HepG2 (cell line): ENCODE measurements around the gene MIDN. TPM values are rescaled to one million over a fixed set of nuclear protein-coding genes. Genes with fewer than 3 reads are reported as not detected.
A peak's percentile ranks its signal among the peaks of the same experiment; 100 is the strongest.

Experiments
- ADNP ChIP-seq: sonication (generic); formaldehyde crosslinking; IDR thresholded peaks from 2 replicates; pipeline ENCODE4 v1.4.0; 2020; ENCODE audit warnings: missing genetic modification reagents
- ARHGAP35 ChIP-seq: sonication (generic); formaldehyde crosslinking; IDR thresholded peaks from 2 replicates; pipeline ENCODE4 v1.9.0; 2022; ENCODE audit warnings: mild to moderate bottlenecking, inconsistent platforms, moderate library complexity, missing genetic modification reagents, borderline replicate concordance
- ETV5 ChIP-seq: IDR thresholded peaks from 2 replicates; pipeline ENCODE4 v1.6.1; 2018; ENCODE audit warnings: missing biosample characterization, missing genetic modification reagents, inconsistent platforms, borderline replicate concordance
- GRHL1 ChIP-seq: sonication (generic); formaldehyde crosslinking; conservative IDR thresholded peaks from 2 replicates; pipeline ENCODE4 v1.8.0; 2022; ENCODE audit warnings: missing genetic modification reagents
- IRF9 ChIP-seq: sonication (generic); formaldehyde crosslinking; IDR thresholded peaks from 2 replicates; pipeline ENCODE4 v1.8.0; 2022; ENCODE audit warnings: missing genetic modification reagents, mild to moderate bottlenecking, borderline replicate concordance
- JUND ChIP-seq: sonication (generic); formaldehyde crosslinking; IDR thresholded peaks from 2 replicates; pipeline ENCODE4 v1.8.0; 2022; ENCODE audit warnings: mild to moderate bottlenecking, missing genetic modification reagents
- MTA3 ChIP-seq: sonication (generic); formaldehyde crosslinking; IDR thresholded peaks from 2 replicates; pipeline ENCODE4 v1.4.0; 2020; ENCODE audit warnings: missing genetic modification reagents
- NFE2L2 ChIP-seq: fragments of 150-350 bp; IDR thresholded peaks from 2 replicates; pipeline ENCODE4 v1.6.1; 2014; ENCODE audit warnings: low read length
- POLR2AphosphoS5 ChIP-seq: IDR thresholded peaks from 2 replicates; pipeline ENCODE4 v1.6.1; 2012; ENCODE audit warnings: low read depth, low read length
- RBM22 ChIP-seq: fragments of 200-400 bp; formaldehyde crosslinking; optimal IDR thresholded peaks from 2 replicates; pipeline ENCODE3; 2017; ENCODE audit warnings: mild to moderate bottlenecking, low read length, moderate library complexity
- RFX3 ChIP-seq: IDR thresholded peaks from 2 replicates; pipeline ENCODE4 v1.6.1; 2016; ENCODE audit warnings: missing biosample characterization, missing genetic modification reagents
- SNAI1 ChIP-seq: sonication (generic); formaldehyde crosslinking; IDR thresholded peaks from 2 replicates; pipeline ENCODE4 v1.5.0; 2020; ENCODE audit warnings: mild to moderate bottlenecking, missing genetic modification reagents, borderline replicate concordance
- TEF ChIP-seq: sonication (generic); formaldehyde crosslinking; IDR thresholded peaks from 2 replicates; pipeline ENCODE4 v1.5.0; 2020; ENCODE audit warnings: missing genetic modification reagents
- TFAP4 ChIP-seq: sonication (generic); IDR thresholded peaks from 2 replicates; pipeline ENCODE4 v1.6.1; 2016; ENCODE audit warnings: low read depth, borderline replicate concordance
- ZNF30 ChIP-seq: sonication (generic); formaldehyde crosslinking; IDR thresholded peaks from 2 replicates; pipeline ENCODE4 v1.5.0; 2020; ENCODE audit warnings: mild to moderate bottlenecking, missing genetic modification reagents
- ZNF331 ChIP-seq: sonication (generic); formaldehyde crosslinking; IDR thresholded peaks from 2 replicates; pipeline ENCODE4 v1.4.0; 2020; ENCODE audit warnings: missing genetic modification reagents
- ZNF33B ChIP-seq: sonication (generic); formaldehyde crosslinking; IDR thresholded peaks from 2 replicates; pipeline ENCODE4 v1.5.1; 2020; ENCODE audit warnings: mild to moderate bottlenecking, missing genetic modification reagents
- ZNF549 ChIP-seq: sonication (generic); formaldehyde crosslinking; IDR thresholded peaks from 2 replicates; pipeline ENCODE4 v1.5.0; 2020; ENCODE audit warnings: missing genetic modification reagents
- ZNF577 ChIP-seq: sonication (generic); formaldehyde crosslinking; IDR thresholded peaks from 2 replicates; pipeline ENCODE4 v1.4.0; 2020; ENCODE audit warnings: mild to moderate bottlenecking, low read depth, missing genetic modification reagents, borderline replicate concordance
- ZNF605 ChIP-seq: sonication (generic); formaldehyde crosslinking; IDR thresholded peaks from 2 replicates; pipeline ENCODE4 v1.8.0; 2022; ENCODE audit warnings: mild to moderate bottlenecking, missing genetic modification reagents
- ZNF740 ChIP-seq: sonication (generic); formaldehyde crosslinking; IDR thresholded peaks from 2 replicates; pipeline ENCODE4 v1.4.0; 2020; ENCODE audit warnings: missing genetic modification reagents
- ZNF878 ChIP-seq: sonication (generic); formaldehyde crosslinking; IDR thresholded peaks from 2 replicates; pipeline ENCODE4 v1.8.1; 2023; ENCODE audit warnings: mild to moderate bottlenecking, missing genetic modification reagents, moderate library complexity
- polyA plus RNA-seq, 8 experiments: library from polyadenylated mRNA; depleted of rRNA in 3 of 8; stranded (reverse) in 7 of 8; unstranded in 1 of 8; fragments of >200 nt; fragmentation: Illumina TruSeq in 4 of 8; extraction: Trizol in 4 of 8; gene quantifications; 2 replicates each; pipeline versions ENCODE4 v1.2.1 to v1.2.3, GENCODE V29; 2011 to 2016; ENCODE audit warnings: low read depth in 4 of 8, missing spikeins in 1 of 8, mixed read lengths in 1 of 8; ENCODE audit not compliant: insufficient read depth in 1 of 8
- total RNA-seq, 5 experiments: library from RNA; depleted of rRNA; stranded (reverse); fragments of >200 nt; fragmentation: Illumina TruSeq; extraction: Trizol; gene quantifications; 2 replicates each; pipeline ENCODE4 v1.2.3, GENCODE V29; 2016; ENCODE audit warnings: low read depth in 1 of 5

Gene MIDN
- total and polyA plus RNA-seq, 2 of the 13 experiments (the other 11 are each of a cell fraction or from before 2014, with no cell fraction given), result 8.4 to 18.0 TPM

- no peak for TF ChIP-seq GRHL1 (CRISPR knock-in tag)
- peak; percentile 87 for TF ChIP-seq IRF9 (CRISPR knock-in tag)
- TF ChIP-seq RFX3, result no peak; the same call in 1 of the 2 replicates
- no peak for TF ChIP-seq MTA3
- TF ChIP-seq JUND (CRISPR knock-in tag), result no peak
- TF ChIP-seq SNAI1 (CRISPR knock-in tag), result no peak
- no peak for TF ChIP-seq RBM22
- peak; percentile 85 for TF ChIP-seq ZNF605 (CRISPR knock-in tag)
- TF ChIP-seq POLR2AphosphoS5, result peak; percentile 51; the same call in 1 of the 2 replicates
- TF ChIP-seq ETV5 (CRISPR knock-in tag), result peak; percentile 79; the same call in 1 of the 2 replicates
- TF ChIP-seq ZNF878 (CRISPR knock-in tag), result no peak
- no peak for TF ChIP-seq ZNF549 (CRISPR knock-in tag)
- peak; percentile 65; the same call in 1 of the 2 replicates for TF ChIP-seq ZNF740
- TF ChIP-seq ZNF331 (CRISPR knock-in tag), result peak; percentile 87
- TF ChIP-seq ZNF33B, result no peak
- peak; percentile 20 for TF ChIP-seq ARHGAP35 (CRISPR knock-in tag)
- no peak for TF ChIP-seq TEF (CRISPR knock-in tag)
- no peak; the same call in none of the 2 replicates for TF ChIP-seq TFAP4
- TF ChIP-seq ADNP (CRISPR knock-in tag), result no peak
- TF ChIP-seq NFE2L2, result no peak
- no peak for TF ChIP-seq ZNF30 (CRISPR knock-in tag)
- no peak for TF ChIP-seq ZNF577 (CRISPR knock-in tag)
Measured at GRCh38 chr19:1244693-1245451, 3.5 kb upstream of the MIDN start (continued).
